GM12873 (cell line): ENCODE data around the gene RSBN1L.

Experiments
- CTCF ChIP-seq: IDR thresholded peaks from 2 replicates; pipeline ENCODE4 v1.5.1; 2012; ENCODE audit warnings: low read depth, mild to moderate bottlenecking, moderate library complexity, low read length, control low read depth; ENCODE audit not compliant: insufficient read depth; ENCODE audit errors: missing control alignments

Gene RSBN1L

GRCh38 chr7:77691892-77692491 is 4.3 kb upstream of the RSBN1L start:
- no peak for TF ChIP-seq CTCF

GRCh38 chr7:77693830-77694583 is 2.3 kb upstream of the RSBN1L start:
- TF ChIP-seq CTCF = no peak

- peak; percentile 17 for TF ChIP-seq CTCF
Observed at GRCh38 chr7:77696643-77697534, 630 bp downstream of the RSBN1L start.

- no peak for TF ChIP-seq CTCF
Observed at GRCh38 chr7:77697535-77697831, 1.2 kb downstream of the RSBN1L start.

- TF ChIP-seq CTCF = no peak
Observed at GRCh38 chr7:77698042-77698625, 1.9 kb downstream of the RSBN1L start.

GRCh38 chr7:77699056-77699455 is 2.8 kb downstream of the RSBN1L start:
- no peak for TF ChIP-seq CTCF

- TF ChIP-seq CTCF = no peak
Observed at GRCh38 chr7:77702513-77702912, 6.3 kb downstream of the RSBN1L start.
